T-helper 22 cell (primary cell): ENCODE results near the gene LMTK3.
"Not testable (repeated sequence)": the region's sequence is repeated elsewhere in the genome, so short reads cannot be mapped to it uniquely, and the experiment has no call there.

ENCODE experiments used
- DNase-seq: peaks from one replicate; pipeline ENCODE4 v3.0.0-alpha.2; 2020; ENCODE audit warnings: low read depth

Gene LMTK3

DNA sequence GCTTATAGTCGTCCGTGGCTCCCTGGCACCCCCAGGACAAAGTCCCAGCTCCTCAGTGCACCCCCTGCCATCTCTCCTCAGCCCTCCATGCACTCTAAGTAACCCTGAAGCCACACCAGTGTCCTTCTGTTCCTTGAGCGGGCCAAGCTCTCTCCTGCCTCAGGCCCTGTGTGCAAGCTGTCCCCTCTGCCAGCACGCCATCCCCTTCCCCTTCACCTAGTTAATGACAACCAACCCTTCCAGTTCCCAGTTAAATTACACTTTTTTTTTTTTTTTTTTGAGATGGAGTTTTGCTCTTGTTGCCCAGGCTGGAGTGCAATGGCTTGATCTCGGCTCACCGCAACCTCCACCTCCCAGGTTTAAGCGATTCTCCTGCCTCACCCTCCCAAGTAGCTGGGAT, 23.2 kb downstream of the LMTK3 start:
- not testable (repeated sequence) for DNase-seq

DNA sequence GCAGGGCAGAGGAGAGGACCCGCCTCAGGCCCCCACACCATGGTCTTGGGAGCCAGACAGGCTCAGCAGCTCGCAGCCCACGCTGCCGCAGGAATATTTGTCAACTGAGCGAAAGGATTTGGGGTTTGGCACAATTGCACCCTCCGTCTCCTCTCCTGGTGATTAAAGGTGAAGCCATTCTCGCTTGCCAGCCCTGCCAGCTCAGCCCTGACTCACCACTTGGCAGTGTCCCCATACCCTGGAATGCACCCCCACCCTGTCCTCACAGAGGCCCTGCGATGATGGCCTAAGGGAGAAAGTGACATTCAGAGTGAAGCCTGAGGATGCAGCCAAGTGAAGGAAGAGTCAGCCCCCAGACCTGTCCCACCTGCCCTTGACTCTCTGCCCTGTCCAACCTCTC, 23.7 kb downstream of the LMTK3 start:
- no peak for DNase-seq

DNA sequence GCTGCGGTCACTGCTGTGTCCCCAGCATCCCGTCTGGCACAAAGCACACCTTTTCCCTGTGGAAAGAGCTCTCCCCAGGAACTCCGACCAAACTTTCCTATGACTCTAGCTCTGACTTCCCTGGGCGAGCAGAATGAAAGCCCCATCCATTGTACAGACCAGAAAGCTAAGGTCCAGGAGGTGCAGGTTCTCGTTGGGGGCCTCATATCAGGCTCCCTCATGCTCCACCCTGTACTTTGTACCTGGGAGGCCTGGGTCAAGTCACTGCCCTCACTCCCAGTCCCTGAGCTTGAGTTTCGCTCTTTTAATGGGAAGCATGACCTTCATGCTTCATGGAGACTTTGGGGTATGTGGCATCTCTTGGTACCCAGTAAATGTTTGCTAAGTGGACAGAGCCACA, 24.1 kb downstream of the LMTK3 start:
- no peak for DNase-seq

DNA sequence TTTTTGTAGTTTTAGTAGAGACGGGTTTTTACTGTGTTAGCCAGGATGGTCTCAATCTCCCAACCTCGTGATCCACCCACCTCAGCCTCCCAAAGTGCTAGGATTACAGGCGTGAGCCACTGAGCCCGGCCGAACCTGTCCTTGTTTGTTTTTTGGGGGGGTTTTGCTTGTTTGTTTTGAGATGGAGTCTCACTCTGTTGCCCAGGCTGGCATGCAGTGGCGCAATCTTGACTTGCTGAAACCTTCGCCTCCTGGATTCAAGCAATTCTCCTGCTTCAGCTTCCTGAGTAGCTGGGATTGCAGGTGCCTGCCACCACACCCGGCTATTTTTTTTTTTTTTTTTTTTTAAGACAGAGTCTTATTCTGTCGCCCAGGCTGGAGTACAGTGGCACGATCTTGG, 24.9 kb downstream of the LMTK3 start:
- not testable (repeated sequence) for DNase-seq

DNA sequence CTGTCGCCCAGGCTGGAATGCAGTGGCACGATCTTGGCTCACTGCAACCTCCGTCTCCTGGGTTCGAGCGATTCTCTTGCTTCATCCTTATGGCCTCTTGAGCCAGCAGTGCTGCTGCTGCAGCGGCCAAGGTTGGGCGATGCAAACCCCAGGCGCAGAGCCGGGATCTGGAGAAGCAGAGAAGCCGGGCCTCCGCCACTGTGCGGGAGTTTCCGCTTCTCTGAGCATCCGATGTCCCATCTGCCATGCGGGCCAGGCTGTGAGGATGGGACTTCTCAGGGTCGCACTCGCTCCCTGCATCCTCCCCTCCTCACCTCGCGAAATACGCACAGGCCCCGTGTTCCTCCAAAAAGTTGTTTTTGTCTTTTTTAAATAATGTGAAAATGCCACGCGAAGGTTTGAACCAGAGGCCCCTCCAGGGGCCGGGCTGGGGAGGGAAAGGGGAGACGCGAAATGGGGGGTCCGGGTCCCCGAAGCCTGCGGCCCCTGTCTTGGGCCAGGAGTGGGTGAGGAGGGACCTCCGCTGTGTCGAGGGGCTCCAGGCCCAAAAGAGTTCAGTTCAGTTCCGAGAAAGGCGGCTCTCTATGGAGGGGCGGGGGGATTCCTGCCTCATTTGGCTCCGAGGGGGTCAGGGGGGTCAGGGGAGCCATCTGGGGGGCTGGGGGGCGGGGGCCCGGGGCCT, 26.6 kb downstream of the LMTK3 start:
- no peak for DNase-seq

DNA sequence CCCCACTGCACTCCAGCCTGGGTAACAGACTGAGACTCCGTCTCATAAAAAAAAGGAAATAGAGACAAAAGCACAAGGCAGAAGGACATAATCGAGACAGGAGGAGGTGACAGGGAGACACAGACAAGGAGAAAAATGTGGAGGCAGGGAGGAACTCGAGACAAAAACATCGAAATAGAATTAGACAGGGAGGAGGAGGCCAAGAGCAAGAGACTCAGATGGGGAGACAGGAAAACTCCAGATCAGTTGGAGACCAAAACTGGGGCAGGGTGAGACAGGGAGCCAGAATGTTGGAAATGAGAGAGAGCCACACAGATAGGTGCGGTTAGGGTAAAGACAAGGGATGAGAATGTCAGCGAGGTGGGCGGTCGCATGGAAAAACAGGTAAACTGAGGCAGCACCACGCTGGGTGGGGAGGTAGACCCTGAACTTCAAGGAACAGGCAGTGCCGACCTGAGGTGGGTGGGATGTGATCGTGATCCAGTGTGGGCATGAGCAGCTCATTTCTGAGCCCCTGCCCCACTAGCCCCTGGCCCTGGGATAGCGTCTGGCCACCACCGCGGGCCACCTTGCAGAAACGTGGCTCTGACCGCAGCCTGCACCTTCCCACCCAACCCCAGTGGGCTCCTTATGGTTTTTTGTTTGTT, 27.3 kb downstream of the LMTK3 start:
- DNase-seq: no peak

DNA sequence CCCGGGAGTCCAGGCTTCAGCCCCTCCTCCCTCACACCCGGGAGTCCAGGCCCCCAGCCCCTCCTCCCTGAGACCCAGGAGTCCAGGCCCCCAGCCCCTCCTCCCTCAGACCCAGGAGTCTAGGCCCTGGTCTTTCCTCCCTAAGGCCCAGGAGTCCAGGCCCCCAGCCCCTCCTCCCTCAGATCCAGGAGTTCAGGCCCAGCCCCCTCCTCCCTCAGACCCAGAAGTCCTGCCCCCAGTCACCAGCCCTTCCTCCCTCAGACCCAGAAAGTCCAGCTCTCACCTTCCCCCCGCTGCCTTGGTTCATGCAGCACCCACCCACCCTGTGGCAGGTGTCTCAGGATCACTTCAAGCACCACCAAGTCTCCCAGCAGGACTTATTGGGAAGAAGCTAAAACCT, 28.3 kb downstream of the LMTK3 start:
- no peak for DNase-seq

DNA sequence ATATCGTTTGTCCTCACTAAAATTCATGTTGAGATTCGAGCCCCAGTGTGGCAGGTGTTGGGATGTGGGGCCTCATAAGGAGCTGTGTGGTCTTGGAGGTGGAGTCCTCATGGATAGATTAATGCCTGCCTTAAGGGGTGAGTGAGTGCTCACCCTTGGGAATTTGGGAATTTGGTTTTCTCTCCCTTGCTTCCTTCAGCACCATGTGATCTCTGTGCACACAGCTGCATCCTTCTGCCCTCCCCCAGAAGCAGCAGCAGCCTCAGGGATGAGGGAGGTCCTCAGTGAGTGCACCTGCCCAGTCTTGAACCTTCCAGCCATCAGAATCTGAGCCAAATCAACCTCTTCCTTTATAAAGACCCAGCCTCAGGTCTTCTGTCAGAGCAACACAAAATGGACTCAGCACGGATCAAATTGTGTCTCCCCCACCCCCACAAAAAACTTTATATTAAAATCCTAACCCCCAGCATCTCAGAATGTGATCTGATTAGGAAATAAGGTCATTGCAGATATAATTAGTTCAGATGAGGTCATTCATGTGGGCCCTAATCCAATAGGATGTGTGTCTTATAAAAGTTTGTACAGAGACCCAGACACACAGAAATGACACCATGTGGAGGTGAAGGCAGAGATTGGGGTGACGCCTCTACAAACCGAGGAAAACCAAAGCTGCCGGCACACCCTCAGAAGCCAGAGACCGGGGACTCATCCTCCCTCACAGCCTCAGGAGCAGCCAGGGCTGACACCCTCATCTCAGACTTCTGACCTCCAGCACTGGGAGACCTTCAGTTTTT, 29.6 kb downstream of the LMTK3 start:
- no peak for DNase-seq

DNA sequence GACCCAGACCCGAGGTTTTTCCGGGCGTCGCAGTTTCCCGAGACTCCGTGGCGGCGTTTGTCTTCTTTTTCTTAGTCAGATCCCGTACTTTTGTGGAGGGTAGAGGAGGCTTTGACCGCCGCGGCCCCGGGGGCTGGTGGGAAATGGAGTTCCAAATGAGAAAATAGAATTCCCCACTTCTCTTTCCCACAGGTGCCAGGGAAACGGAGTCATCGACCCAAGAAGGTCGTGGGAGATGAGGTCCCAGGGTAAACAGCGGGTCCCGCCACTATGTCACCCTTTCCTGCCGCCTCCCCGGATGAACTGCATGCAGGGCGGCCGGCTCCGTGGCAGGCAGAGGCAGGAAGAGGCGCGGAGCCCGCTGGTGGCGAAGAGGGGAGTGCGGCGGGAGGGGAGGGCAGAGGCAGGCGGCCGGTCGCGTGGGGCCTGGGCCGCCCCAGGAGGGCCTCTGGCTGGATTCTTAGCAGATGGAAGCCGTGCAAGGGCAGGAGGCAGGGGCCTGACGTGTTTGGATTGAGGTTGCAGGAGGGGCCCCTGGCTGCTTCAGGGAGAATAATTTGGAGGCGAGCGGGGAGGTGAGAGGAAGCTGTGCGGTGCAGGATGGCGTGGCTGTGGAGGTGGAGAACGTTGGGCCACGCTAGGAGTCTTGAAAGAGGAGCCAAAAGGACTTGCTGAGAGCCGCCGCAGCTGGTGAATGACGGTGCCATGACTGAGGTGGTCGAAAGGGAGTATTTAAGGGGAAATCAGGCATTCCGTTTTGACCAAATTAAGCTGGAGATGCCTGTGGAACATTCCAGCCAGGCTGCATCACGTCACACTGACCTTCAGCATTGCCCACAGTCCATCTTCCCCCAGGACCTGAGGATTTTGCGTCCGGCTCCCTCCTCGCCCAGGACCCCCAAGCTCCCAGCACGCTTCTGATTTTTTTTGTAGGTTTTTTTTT, 30.8 kb downstream of the LMTK3 start:
- peak; percentile 41 for DNase-seq

DNA sequence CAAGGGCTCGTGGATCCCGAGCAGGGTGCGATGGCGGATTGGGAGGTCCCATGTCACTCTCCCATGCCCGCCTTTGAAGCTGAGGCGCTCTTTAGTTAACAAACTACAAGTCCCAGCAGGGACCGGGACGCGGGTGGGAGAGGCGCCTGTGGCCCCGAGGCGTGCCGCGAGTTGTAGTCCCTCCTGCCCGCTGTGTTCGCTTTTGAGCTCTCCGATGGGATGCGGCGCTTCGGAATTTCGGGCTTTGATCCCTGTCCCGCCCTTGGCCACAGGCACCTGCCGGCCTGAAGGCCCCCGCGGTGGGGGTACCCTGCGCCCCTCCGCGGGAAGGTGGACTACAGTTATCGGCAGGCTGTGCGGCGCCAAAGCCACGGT, 31.5 kb downstream of the LMTK3 start:
- no peak for DNase-seq

DNA sequence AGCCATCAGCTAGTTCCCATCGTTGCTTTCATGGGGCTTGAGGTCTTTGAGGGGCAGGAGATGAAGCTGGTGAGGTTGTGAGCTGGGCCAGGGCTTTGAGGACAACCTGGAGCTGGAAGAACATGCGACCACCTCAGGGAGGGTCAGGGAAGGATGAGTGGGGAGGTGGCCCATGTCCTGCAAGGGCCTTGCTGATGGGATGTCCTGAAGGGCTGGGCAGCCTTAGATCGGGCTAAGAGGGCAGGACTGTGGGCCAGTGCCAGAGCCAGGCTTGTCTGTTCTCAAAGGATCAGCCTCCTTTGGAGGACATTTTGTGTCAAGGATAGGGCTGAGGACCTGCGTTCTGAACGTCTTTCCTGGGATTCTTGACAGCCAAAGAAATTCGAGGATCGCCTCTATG, 31.9 kb downstream of the LMTK3 start:
- DNase-seq: no peak

DNA sequence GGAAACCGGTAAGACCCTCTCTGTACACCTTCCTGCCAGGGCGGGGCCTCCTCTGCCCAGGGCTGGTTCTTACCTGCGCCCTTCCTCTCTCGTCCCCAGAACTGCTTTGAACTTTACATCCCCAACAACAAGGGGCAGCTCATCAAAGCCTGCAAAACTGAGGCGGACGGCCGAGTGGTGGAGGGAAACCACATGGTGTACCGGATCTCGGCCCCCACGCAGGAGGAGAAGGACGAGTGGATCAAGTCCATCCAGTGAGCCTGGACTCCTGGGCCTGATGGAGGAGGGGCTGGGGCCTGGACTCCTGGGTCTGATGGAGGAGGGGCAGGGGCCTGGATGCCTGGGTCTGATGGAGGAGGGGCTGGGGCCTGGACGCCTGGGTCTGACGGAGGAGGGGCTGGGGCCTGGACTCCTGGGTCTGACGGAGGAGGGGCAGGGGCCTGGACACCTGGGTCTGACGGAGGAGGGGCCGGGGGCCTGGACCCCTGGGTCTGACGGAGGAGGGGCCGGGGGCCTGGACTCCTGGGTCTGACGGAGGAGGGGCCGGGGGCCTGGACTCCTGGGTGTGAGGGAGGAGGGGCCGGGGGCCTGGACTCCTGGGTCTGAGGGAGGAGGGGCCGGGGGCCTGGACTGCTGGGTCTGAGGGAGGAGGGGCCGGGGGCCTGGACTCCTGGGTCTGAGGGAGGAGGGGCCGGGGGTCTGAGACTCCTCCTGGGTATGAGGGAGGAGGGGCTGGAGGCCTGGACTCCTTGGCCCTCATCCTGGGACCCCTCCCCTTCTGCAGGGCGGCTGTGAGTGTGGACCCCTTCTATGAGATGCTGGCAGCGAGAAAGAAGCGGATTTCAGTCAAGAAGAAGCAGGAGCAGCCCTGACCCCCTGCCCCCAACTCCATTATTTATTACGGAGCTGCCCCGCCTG, 33.0 kb downstream of the LMTK3 start:
- DNase-seq: no peak

DNA sequence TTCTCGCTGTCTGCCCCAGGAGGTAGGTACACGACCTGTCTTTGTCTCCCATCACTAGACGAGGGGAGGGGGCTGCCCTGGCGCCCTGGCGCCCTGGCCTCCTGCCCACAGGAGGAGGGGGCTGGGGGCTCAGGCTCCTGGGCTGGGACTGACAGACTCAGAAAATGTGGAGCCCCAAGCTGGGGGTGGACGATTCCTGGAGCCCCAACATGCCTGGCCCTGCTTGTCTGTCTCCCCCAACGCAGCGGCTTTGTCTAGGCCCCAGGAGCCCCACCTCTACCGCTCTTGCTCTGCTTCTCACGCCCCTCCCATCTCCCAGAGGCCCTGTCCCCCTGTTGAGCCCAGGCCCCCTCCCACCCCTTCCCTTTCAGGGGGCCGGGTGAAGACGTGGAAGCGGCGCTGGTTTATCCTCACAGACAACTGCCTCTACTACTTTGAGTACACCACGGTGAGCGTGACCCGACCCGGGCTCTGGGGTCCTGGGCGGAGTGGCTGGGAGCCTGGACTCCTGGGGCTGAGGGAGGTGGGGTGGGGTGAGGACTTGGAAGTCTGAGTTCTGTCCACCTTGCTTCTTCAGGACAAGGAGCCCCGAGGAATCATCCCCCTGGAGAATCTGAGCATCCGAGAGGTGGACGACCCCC, 33.8 kb downstream of the LMTK3 start:
- DNase-seq: no peak

DNA sequence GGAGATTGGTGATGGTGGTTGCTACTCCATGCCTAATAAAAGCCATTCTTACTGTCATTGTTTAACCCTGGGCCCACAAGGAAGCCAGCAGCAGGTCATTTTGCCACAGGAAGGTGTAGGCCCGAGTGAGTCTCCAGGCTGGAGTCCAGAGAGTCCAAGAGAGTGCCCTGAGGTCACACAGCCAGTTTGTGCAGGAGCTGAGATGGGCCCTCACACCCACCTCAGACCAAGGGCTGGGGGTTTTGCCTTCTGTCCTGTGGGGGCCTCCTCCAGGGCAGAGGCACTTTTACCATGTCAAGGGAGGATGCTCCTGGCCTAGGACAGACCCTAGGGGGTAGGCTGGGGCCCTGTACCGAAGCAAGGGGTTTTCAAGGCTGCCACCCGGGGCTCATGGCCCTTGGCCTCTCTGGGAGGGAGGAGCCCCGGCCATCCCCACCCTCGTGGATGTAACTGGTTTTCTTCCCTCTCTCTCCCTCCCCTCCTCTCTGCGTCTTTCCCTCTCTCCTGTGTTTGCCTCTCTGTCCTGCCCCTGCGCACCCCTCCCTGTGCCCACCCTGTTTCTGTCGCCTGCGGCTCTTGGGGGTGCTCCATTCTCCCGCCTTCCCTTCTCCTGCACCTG, 34.5 kb downstream of the LMTK3 start:
- DNase-seq: no peak

DNA sequence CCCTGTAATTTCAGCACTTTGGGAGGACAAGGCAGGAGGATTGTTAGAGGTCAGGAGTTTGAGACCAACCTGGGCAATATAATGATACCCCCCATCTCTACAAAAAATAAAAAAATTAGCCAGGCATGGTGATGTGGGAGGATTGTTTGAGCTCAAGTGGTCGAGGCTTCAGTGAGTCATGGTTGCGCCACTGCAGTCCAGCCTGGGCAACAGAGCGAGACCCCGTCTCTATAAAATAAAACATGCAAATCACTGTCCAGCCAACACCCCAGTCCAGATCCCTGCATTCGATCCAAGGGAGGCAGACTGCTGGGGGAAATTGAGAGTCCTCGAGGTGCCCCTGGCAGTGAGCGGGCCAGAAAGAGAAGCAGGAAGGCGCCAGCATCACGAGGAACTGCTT, 35.5 kb downstream of the LMTK3 start:
- DNase-seq: no peak

DNA sequence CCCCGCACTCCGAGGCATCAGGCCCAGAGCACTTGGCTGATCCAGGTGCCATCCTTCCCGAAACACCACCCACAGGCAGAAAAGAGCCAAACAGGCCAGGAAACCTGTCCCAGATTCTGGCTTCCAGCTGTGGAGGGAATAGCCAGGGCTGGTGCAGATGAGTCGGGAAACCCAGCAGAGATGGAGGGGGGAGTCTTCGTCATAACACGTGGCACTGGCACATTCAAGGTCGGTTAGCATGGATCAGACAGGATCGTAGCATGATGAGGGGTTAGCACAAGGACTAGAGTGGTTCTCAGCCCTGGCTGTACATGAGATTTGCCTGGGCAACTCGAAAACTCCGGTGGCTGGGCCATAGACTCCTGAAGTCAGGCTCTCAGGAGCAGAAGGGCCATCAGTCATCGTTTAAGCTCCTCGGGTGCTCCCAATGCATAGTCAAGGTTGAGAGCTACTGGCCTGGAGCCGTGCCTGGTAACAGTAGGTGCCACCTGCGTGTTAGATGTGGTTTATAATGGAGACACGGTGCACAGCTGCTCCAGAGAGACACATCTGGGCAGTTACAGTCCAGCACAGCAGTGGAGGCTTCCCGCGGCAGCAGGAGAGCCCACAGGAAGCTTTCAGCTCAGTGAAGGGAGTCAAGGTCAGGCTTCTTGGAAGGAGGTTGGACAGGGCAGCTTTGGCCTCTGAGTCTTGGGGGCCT, 36.1 kb downstream of the LMTK3 start:
- no peak for DNase-seq

DNA sequence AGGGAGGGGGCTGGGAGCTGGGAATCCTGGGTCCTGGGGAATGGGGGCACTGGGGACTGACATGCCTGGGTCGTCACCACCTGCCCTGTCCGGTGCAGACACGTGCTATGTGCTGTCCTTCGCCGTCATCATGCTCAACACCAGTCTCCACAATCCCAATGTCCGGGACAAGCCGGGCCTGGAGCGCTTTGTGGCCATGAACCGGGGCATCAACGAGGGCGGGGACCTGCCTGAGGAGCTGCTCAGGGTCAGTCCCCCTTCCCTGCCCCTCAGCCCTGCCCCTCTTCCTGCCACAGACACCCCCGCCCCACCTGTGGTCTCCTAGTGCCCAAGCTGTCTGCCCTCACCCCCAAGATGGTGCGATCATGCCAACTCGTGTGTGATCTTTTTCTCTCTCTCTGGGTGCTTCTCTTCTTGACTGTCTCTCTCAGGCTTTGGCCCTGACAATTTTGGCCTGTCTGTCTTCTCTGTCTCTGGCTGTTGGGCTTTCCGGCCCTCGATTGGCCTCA, 37.5 kb downstream of the LMTK3 start:
- no peak for DNase-seq

DNA sequence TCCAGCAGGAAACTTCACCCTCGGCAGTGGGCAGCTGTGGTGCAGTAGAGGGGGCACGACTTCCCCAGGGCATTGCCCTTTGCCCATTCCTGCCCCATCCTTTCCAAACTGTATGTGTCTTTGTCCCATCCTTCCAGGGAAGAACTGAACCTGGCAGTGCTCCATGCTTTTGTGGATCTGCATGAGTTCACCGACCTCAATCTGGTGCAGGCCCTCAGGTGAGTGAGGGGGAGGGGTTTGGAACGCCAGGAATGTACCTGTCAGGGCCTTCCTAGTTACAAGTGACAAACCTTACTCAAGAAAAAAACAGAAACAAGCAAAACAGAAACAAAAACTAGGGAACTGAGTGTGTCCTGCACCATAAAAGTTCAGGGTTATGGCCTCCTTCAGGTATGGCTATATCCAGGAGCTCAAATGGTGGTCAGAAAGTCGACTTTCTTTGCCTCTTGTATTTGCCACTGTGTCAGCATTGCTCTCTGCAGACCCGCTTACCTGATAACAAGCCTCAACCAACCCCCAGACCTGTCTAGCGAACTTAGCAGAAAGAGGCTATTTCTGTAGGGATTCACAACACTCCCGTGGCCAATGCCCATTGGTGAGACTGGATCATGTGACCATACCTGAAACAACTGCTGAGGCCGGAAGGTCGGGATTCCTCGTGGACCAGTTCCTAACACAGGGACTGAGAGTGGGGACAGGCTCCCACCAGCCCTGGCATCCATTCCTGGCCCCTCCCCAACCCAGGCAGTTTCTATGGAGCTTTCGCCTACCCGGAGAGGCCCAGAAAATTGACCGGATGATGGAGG, 38.3 kb downstream of the LMTK3 start:
- no peak for DNase-seq
